PFSK-1 (cell line): ENCODE results near the gene FBXO5. TPM values are rescaled to one million over a fixed set of nuclear protein-coding genes. Genes with fewer than 3 reads are reported as not detected.

Source experiments
- FOXP2 ChIP-seq: optimal IDR thresholded peaks from 2 replicates; pipeline ENCODE3; 2011; ENCODE audit warnings: borderline replicate concordance, control low read depth, inconsistent platforms; ENCODE audit not compliant: insufficient read depth; ENCODE audit errors: extremely low read length, extremely low read depth
- POLR2AphosphoS5 ChIP-seq: IDR thresholded peaks from 2 replicates; pipeline ENCODE4 v1.6.1; 2012; ENCODE audit warnings: low read depth, mild to moderate bottlenecking, control low read depth, low read length, moderate library complexity
- SIN3A ChIP-seq: IDR thresholded peaks from 2 replicates; pipeline ENCODE4 v1.6.1; 2012; ENCODE audit warnings: mild to moderate bottlenecking, low read length, moderate library complexity, borderline replicate concordance; ENCODE audit not compliant: insufficient read depth
- TAF1 ChIP-seq: IDR thresholded peaks from 2 replicates; pipeline ENCODE4 v1.6.1; 2012; ENCODE audit warnings: low read length, control low read depth, borderline replicate concordance; ENCODE audit not compliant: insufficient read depth
- polyA plus RNA-seq: library from polyadenylated mRNA; unstranded; fragments of >200 nt; gene quantifications from one replicate; pipeline ENCODE4 v1.2.1, GENCODE V29; 2012; ENCODE audit warnings: low read depth, missing spikeins; ENCODE audit not compliant: insufficient read length
- TF ChIP-seq, protein P1 (sequence below), 2 experiments: IDR thresholded peaks; 2 replicates each; pipeline versions ENCODE4 v1.6.1 to v1.8.0; 2011 to 2012; ENCODE audit warnings: low read depth in 2 of 2, low read length in 2 of 2, control low read depth in 1 of 2, inconsistent platforms in 1 of 2, mild to moderate bottlenecking in 1 of 2, moderate library complexity in 1 of 2; ENCODE audit not compliant: insufficient read depth in 1 of 2

Gene FBXO5
- polyA plus RNA-seq, result 6.0 TPM

GRCh38 chr6:152982904-152983636, at the start of gene FBXO5:
TSS of gene FBXO5 (minus strand) at chr6:152983041. CDS start at chr6:152982959, 82 bp downstream.
- peak; percentile 97 for TF ChIP-seq SIN3A
- peak; percentile 24 for TF ChIP-seq FOXP2
- TF ChIP-seq, protein P1, sequence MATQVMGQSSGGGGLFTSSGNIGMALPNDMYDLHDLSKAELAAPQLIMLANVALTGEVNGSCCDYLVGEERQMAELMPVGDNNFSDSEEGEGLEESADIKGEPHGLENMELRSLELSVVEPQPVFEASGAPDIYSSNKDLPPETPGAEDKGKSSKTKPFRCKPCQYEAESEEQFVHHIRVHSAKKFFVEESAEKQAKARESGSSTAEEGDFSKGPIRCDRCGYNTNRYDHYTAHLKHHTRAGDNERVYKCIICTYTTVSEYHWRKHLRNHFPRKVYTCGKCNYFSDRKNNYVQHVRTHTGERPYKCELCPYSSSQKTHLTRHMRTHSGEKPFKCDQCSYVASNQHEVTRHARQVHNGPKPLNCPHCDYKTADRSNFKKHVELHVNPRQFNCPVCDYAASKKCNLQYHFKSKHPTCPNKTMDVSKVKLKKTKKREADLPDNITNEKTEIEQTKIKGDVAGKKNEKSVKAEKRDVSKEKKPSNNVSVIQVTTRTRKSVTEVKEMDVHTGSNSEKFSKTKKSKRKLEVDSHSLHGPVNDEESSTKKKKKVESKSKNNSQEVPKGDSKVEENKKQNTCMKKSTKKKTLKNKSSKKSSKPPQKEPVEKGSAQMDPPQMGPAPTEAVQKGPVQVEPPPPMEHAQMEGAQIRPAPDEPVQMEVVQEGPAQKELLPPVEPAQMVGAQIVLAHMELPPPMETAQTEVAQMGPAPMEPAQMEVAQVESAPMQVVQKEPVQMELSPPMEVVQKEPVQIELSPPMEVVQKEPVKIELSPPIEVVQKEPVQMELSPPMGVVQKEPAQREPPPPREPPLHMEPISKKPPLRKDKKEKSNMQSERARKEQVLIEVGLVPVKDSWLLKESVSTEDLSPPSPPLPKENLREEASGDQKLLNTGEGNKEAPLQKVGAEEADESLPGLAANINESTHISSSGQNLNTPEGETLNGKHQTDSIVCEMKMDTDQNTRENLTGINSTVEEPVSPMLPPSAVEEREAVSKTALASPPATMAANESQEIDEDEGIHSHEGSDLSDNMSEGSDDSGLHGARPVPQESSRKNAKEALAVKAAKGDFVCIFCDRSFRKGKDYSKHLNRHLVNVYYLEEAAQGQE (IDR thresholded peaks at IDR 0.05; ENCODE audit: insufficient read depth in 1 of 2, low read depth in 2 of 2, low read length in 2 of 2), result 0 out of 4 replicates have a peak, but pooled peaks of 1 of the 2 experiments have one; percentile 31
- peak; percentile 86; the same call in 1 of the 2 replicates for TF ChIP-seq TAF1
- peak; percentile 93 for TF ChIP-seq POLR2AphosphoS5

DNA sequence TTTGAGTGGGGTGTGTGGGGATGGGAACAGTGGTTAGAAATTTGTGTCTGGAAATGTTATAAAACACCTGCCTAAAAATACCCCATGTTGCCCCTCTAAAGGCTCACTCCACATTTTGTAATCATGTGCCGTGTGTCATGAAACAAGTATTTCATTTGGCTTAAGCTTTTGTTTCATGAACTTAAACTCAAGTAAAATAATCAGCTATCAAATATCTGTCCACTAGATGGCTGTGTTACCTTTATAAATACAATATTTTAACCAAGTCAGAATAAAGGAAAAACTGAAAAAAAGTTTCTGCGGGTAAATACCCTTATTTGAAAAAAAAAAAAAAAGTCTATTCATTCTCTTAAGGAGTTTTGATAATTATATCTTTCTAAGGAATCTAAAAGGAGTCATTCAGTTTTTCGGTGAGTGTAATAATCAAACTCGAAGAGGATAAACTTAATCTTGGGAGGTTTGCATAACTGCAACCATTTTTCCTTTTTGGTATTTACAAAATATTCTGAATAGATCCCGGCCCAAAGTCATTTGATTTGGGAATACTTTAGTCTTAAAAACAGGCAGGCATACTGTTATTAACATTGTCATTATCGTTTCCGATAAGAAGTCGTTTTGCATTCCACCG, 49.5 kb upstream of the FBXO5 start:
- TF ChIP-seq SIN3A (no peak), POLR2AphosphoS5 (no peak), TAF1 (no peak), FOXP2 (no peak)
- TF ChIP-seq, protein P1 (IDR thresholded peaks at IDR 0.05; ENCODE audit: insufficient read depth in 1 of 2, low read depth in 2 of 2, low read length in 2 of 2), result no peak

- no peak for TF ChIP-seq TAF1
- TF ChIP-seq SIN3A, result no peak
- TF ChIP-seq FOXP2, result no peak
- TF ChIP-seq POLR2AphosphoS5, result no peak
- TF ChIP-seq, protein P1 (IDR thresholded peaks at IDR 0.05; ENCODE audit: insufficient read depth in 1 of 2, low read depth in 2 of 2, low read length in 2 of 2), result no peak
These were observed 48.6 kb upstream of the FBXO5 start for GRCh38 chr6:153031335-153031955.

- TF ChIP-seq SIN3A, result no peak
- TF ChIP-seq, protein P1 (IDR thresholded peaks at IDR 0.05; ENCODE audit: insufficient read depth in 1 of 2, low read depth in 2 of 2, low read length in 2 of 2), result no peak
- no peak for TF ChIP-seq POLR2AphosphoS5
- no peak for TF ChIP-seq FOXP2
- no peak for TF ChIP-seq TAF1
These were observed 46.1 kb upstream of the FBXO5 start for GRCh38 chr6:153028963-153029362.
